ENCODE results near the gene KRTAP3-2.

KRTAP3-2 gene

DNA sequence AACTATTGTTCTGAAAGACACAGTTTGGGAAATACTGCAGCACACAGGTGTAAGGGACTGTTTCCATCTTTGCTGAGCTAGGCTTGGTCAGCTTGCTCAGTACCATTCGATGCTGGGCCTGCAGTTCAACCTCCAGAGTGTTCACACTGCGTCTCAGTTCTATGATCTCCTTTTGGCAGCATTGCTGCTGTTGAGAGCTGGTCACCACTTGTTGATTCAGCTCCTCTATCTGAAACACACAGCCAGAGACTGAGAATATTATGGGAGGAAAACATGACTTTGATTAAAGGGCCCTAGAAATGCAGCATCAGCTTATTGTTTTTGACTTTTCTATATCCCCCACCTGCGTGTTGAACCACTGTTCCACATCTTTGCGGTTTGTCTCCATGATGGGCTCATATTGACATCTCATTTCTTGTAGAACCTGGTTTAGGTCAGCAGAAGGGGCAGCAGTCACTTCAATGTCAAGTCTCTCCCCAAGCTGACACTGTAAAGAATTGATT is 37.6 kb downstream of the KRTAP3-2 start:
- no peak overlapping the region for H3K4me2 ChIP-seq (ENCODE audit: low read depth, low read length)
- no peak overlapping the region for H3K4me3 ChIP-seq (ENCODE audit: low read length)
- no peaks in the 10 kb centered on the region; the same call in 1 of the 2 replicates for H3F3A ChIP-seq (ENCODE audit: insufficient read depth, low read length)
- peak overlapping the region; percentile 26; the same call in 1 of the 2 replicates for H3K27ac ChIP-seq (ENCODE audit: low read length)
- TF ChIP-seq EZH2 (optimal IDR thresholded peaks at IDR 0.05; ENCODE audit: low read depth, low read length) = no peak
- no peak for TF ChIP-seq CTCF (IDR thresholded peaks at IDR 0.05; ENCODE audit: low read length)
- no peak for TF ChIP-seq EZH2phosphoT487 (IDR thresholded peaks at IDR 0.05; ENCODE audit: low read length)
- H3K9ac ChIP-seq (ENCODE audit: low read length) = no peak overlapping the region
- H3K4me1 ChIP-seq (ENCODE audit: low read length) = peaks cover 5% of the 10 kb centered on the region; the same call in 1 of the 2 replicates
- DNase-seq = peak; percentile 14
- H4K20me1 ChIP-seq (ENCODE audit: insufficient read depth, low read length) = no peaks in the 10 kb centered on the region
- H3K79me2 ChIP-seq (ENCODE audit: low read length) = no peaks in the 10 kb centered on the region
- no peaks in the 10 kb centered on the region for H3K9me2 ChIP-seq (replicated peaks; ENCODE audit: insufficient read depth, low read length)
- no peaks in the 10 kb centered on the region for H3K9me3 ChIP-seq (replicated peaks; ENCODE audit: insufficient read depth, low read length)
- H3K27me3 ChIP-seq (replicated peaks; ENCODE audit: insufficient read depth, low read length) = no peaks in the 10 kb centered on the region
- no peaks in the 10 kb centered on the region for H3K36me3 ChIP-seq (replicated peaks; ENCODE audit: insufficient read depth, low read length)
- 0 out of 2 replicates have a peak overlapping the region, but pooled peaks have one; percentile 13 for H2AFZ ChIP-seq (ENCODE audit: low read length)

- H3K79me2 ChIP-seq (ENCODE audit: low read length) = no peaks in the 10 kb centered on the region
- no peak overlapping the region for H3K4me2 ChIP-seq (ENCODE audit: low read depth, low read length)
- no peaks in the 10 kb centered on the region for H3K9me2 ChIP-seq (replicated peaks; ENCODE audit: insufficient read depth, low read length)
- TF ChIP-seq EZH2phosphoT487 (IDR thresholded peaks at IDR 0.05; ENCODE audit: low read length) (no peak), CTCF (IDR thresholded peaks at IDR 0.05; ENCODE audit: low read length) (no peak), EZH2 (optimal IDR thresholded peaks at IDR 0.05; ENCODE audit: low read depth, low read length) (no peak)
- H3K36me3 ChIP-seq (replicated peaks; ENCODE audit: insufficient read depth, low read length) = no peaks in the 10 kb centered on the region
- H3K4me1 ChIP-seq (ENCODE audit: low read length) = peaks cover 5% of the 10 kb centered on the region; the same call in 1 of the 2 replicates
- H3K9me3 ChIP-seq (replicated peaks; ENCODE audit: insufficient read depth, low read length) = no peaks in the 10 kb centered on the region
- H3F3A ChIP-seq (ENCODE audit: insufficient read depth, low read length) = no peaks in the 10 kb centered on the region; the same call in 1 of the 2 replicates
- no peak for DNase-seq
- no peaks in the 10 kb centered on the region for H4K20me1 ChIP-seq (ENCODE audit: insufficient read depth, low read length)
- H3K4me3 ChIP-seq (ENCODE audit: low read length) = no peak overlapping the region
- H3K9ac ChIP-seq (ENCODE audit: low read length) = no peak overlapping the region
- no peaks in the 10 kb centered on the region for H3K27me3 ChIP-seq (replicated peaks; ENCODE audit: insufficient read depth, low read length)
- H2AFZ ChIP-seq (ENCODE audit: low read length) = 0 out of 2 replicates have a peak overlapping the region, but pooled peaks have one; percentile 13
- peak overlapping the region; percentile 26; the same call in 1 of the 2 replicates for H3K27ac ChIP-seq (ENCODE audit: low read length)
Measured at GRCh38 chr17:40961591-40961990, 38.1 kb downstream of the KRTAP3-2 start.

GRCh38 chr17:40960144-40960543 is 39.6 kb downstream of the KRTAP3-2 start:
- no peak overlapping the region for H3K27ac ChIP-seq (ENCODE audit: low read length)
- DNase-seq = no peak
- no peak overlapping the region for H3K4me3 ChIP-seq (ENCODE audit: low read length)
- TF ChIP-seq EZH2phosphoT487 (IDR thresholded peaks at IDR 0.05; ENCODE audit: low read length) (no peak), CTCF (IDR thresholded peaks at IDR 0.05; ENCODE audit: low read length) (no peak), EZH2 (optimal IDR thresholded peaks at IDR 0.05; ENCODE audit: low read depth, low read length) (no peak)
- no peaks in the 10 kb centered on the region for H3K36me3 ChIP-seq (replicated peaks; ENCODE audit: insufficient read depth, low read length)
- H3K4me1 ChIP-seq (ENCODE audit: low read length) = peaks cover 5% of the 10 kb centered on the region; the same call in 1 of the 2 replicates
- no peaks in the 10 kb centered on the region for H3K9me2 ChIP-seq (replicated peaks; ENCODE audit: insufficient read depth, low read length)
- H3K27me3 ChIP-seq (replicated peaks; ENCODE audit: insufficient read depth, low read length) = no peaks in the 10 kb centered on the region
- H3F3A ChIP-seq (ENCODE audit: insufficient read depth, low read length) = no peaks in the 10 kb centered on the region; the same call in 1 of the 2 replicates
- no peaks in the 10 kb centered on the region for H3K79me2 ChIP-seq (ENCODE audit: low read length)
- no peak overlapping the region for H3K9ac ChIP-seq (ENCODE audit: low read length)
- H3K4me2 ChIP-seq (ENCODE audit: low read depth, low read length) = peak overlapping the region; percentile 6; the same call in 1 of the 2 replicates
- no peaks in the 10 kb centered on the region for H3K9me3 ChIP-seq (replicated peaks; ENCODE audit: insufficient read depth, low read length)
- H4K20me1 ChIP-seq (ENCODE audit: insufficient read depth, low read length) = no peaks in the 10 kb centered on the region
- peak overlapping the region; percentile 10; the same call in 1 of the 2 replicates for H2AFZ ChIP-seq (ENCODE audit: low read length)
